Peyer's patch (tissue), 4 donors: ENCODE results near the gene HADHB.

Experiments used
- CTCF ChIP-seq, 6 experiments: fragments of 450-650 bp in 4 of 6; fragments of 200-600 bp in 2 of 6; sonication (generic) in 1 of 6; IDR thresholded peaks; one replicate each; pipeline ENCODE4 v1.5.1; 2017 to 2019; ENCODE audit warnings: antibody characterized with exemption in 6 of 6, mild to moderate bottlenecking in 3 of 6, moderate library complexity in 1 of 6
- POLR2A ChIP-seq, 2 donors: fragments of 450-650 bp; IDR thresholded peaks; one replicate each; pipeline ENCODE4 v1.5.1; 2017; ENCODE audit warnings: antibody characterized with exemption in 2 of 2, mild to moderate bottlenecking in 2 of 2, moderate library complexity in 2 of 2

GRCh38 chr2:26302846-26303245, 58.1 kb downstream of the HADHB start:
- TF ChIP-seq CTCF (IDR thresholded peaks at IDR 0.05) (no peak), POLR2A (IDR thresholded peaks at IDR 0.05) (no peak)
